PC-9 (cell line): ENCODE data around the gene CFAP73.

Experiments used
- EZH2 ChIP-seq: fragments of 200-600 bp; sonication (generic); IDR thresholded peaks from 2 replicates; pipeline ENCODE4 v1.8.0; 2017; ENCODE audit warnings: antibody characterized with exemption, low read depth
- TF ChIP-seq, protein P1 (sequence below): fragments of 200-600 bp; sonication (generic); conservative IDR thresholded peaks from 2 replicates; pipeline ENCODE4 v1.6.1; 2017; ENCODE audit warnings: mixed run types, antibody characterized with exemption, mild to moderate bottlenecking, moderate library complexity

DNA sequence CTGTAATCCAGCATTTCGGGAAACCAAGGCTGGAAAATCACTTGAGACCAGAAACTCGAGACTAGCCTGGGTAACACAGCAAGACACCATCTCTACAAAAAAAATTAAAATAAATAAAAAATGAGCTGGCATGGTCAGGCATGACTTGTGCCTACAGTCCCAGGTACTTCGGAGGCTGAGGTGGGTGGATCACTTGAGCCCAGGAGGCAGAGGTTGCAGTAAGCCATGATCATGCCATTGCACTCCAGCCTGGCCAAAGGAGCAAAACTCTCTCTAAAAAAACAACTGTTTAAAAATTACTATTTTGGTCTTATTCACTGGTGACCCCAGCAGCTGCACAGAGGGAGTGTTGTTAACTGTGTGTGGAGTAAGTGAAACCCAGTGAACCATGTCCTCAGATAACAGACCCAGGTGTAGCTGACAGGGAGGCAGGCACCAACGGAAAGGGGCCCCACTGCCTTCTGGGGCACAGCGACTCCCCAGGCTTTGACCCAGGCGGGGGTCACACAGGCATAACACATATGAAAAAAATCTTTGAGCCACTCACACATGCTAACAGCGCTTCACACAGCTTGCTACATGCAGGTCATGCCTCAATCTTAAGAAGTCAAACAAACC lies 23.7 kb downstream of the CFAP73 start:
- TF ChIP-seq, protein P1, sequence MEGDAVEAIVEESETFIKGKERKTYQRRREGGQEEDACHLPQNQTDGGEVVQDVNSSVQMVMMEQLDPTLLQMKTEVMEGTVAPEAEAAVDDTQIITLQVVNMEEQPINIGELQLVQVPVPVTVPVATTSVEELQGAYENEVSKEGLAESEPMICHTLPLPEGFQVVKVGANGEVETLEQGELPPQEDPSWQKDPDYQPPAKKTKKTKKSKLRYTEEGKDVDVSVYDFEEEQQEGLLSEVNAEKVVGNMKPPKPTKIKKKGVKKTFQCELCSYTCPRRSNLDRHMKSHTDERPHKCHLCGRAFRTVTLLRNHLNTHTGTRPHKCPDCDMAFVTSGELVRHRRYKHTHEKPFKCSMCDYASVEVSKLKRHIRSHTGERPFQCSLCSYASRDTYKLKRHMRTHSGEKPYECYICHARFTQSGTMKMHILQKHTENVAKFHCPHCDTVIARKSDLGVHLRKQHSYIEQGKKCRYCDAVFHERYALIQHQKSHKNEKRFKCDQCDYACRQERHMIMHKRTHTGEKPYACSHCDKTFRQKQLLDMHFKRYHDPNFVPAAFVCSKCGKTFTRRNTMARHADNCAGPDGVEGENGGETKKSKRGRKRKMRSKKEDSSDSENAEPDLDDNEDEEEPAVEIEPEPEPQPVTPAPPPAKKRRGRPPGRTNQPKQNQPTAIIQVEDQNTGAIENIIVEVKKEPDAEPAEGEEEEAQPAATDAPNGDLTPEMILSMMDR, result no peak
- TF ChIP-seq EZH2, result no peak
